Measurements from ENCODE around the gene TRIM67. TPM values are rescaled to one million over a fixed set of nuclear protein-coding genes. Genes with fewer than 3 reads are reported as not detected.

The TRIM67 gene
- total RNA-seq, 1 experiment from 2014 or later: not detected

GRCh38 chr1:231165371-231165770, 3.5 kb downstream of the TRIM67 start (continued):
- no peak for TF ChIP-seq CTCF (IDR thresholded peaks at IDR 0.05)

- no peak for DNase-seq (ENCODE audit: low spot score)
- H3K27me3 Mint-ChIP-seq (ENCODE audit: low read depth): peaks cover 63% of the 10 kb centered on the region
- no peak for ATAC-seq
- 0 out of 2 replicates have a peak, but pooled peaks cover 2% of the 10 kb centered on the region for H3K4me1 Mint-ChIP-seq
- no peak overlapping the region for H3K27ac Mint-ChIP-seq
- no peaks in the 10 kb centered on the region for H3K9me3 Mint-ChIP-seq
- ChIA-PET POLR2A (no interaction called here), CTCF (no interaction called here)
- no peak for TF ChIP-seq ZNF232 (CRISPR knock-in tag; IDR thresholded peaks at IDR 0.05)
- TF ChIP-seq JUN (CRISPR knock-in tag; IDR thresholded peaks at IDR 0.05): no peak
- no peak for TF ChIP-seq NFATC4 (CRISPR knock-in tag; IDR thresholded peaks at IDR 0.05)
- TF ChIP-seq ZNF416 (CRISPR knock-in tag; IDR thresholded peaks at IDR 0.05): no peak
- no peak for TF ChIP-seq ZNF219 (CRISPR knock-in tag; IDR thresholded peaks at IDR 0.05; ENCODE audit: borderline replicate concordance)
- TF ChIP-seq ZNF121 (CRISPR knock-in tag; IDR thresholded peaks at IDR 0.05): no peak
- no peak for TF ChIP-seq ZBTB43 (CRISPR knock-in tag; IDR thresholded peaks at IDR 0.05)
- no peak for TF ChIP-seq NR1H2 (CRISPR knock-in tag; IDR thresholded peaks at IDR 0.05)
- TF ChIP-seq MAX (CRISPR knock-in tag; IDR thresholded peaks at IDR 0.05): no peak
- no peak for TF ChIP-seq EMX1 (CRISPR knock-in tag; IDR thresholded peaks at IDR 0.05)
- no peak for TF ChIP-seq PRDM15 (CRISPR knock-in tag; IDR thresholded peaks at IDR 0.05)
- no peak for TF ChIP-seq ELF4 (CRISPR knock-in tag; IDR thresholded peaks at IDR 0.05; ENCODE audit: low read depth)
- no peak for TF ChIP-seq JAZF1 (CRISPR knock-in tag; IDR thresholded peaks at IDR 0.05)
- no peak for TF ChIP-seq ZNF671 (CRISPR knock-in tag; IDR thresholded peaks at IDR 0.05)
- H3K4me3 Mint-ChIP-seq: no peak overlapping the region
- H3K36me3 Mint-ChIP-seq: no peaks in the 10 kb centered on the region
Measured at GRCh38 chr1:231166398-231166797, 4.5 kb downstream of the TRIM67 start.

GRCh38 chr1:231170875-231171274, 9.0 kb downstream of the TRIM67 start:
- 0 out of 2 replicates have a peak, but pooled peaks cover 2% of the 10 kb centered on the region for H3K4me1 Mint-ChIP-seq
- ATAC-seq: peak; percentile 91
- H3K36me3 Mint-ChIP-seq: no peaks in the 10 kb centered on the region
- no peak overlapping the region for H3K4me3 Mint-ChIP-seq
- POLR2A ChIA-PET: no interaction called here
- H3K27me3 Mint-ChIP-seq (ENCODE audit: low read depth): peaks cover 45% of the 10 kb centered on the region
- no peak overlapping the region for H3K27ac Mint-ChIP-seq
- CTCF ChIA-PET: interaction anchor here (0.6 to 1.9 kb wide), 18 partner anchors 9 to 529 kb away, joined by 3 to 17 read pairs (median 4); partner anchors contain the start of gene TRIM67
- no peaks in the 10 kb centered on the region for H3K9me3 Mint-ChIP-seq
- no peak for DNase-seq (ENCODE audit: low spot score)
- TF ChIP-seq PREB (CRISPR knock-in tag; IDR thresholded peaks at IDR 0.05; ENCODE audit: borderline replicate concordance): no peak
- no peak for TF ChIP-seq ZMAT4 (CRISPR knock-in tag; IDR thresholded peaks at IDR 0.05)
- no peak for TF ChIP-seq ATF1 (CRISPR knock-in tag; IDR thresholded peaks at IDR 0.05)
- TF ChIP-seq NFE2L1 (CRISPR knock-in tag; IDR thresholded peaks at IDR 0.05): no peak
- no peak for TF ChIP-seq ZNF416 (CRISPR knock-in tag; IDR thresholded peaks at IDR 0.05)
- no peak for TF ChIP-seq MLX (CRISPR knock-in tag; IDR thresholded peaks at IDR 0.05)
- TF ChIP-seq CBFB (CRISPR knock-in tag; IDR thresholded peaks at IDR 0.05; ENCODE audit: low read depth): no peak
- no peak for TF ChIP-seq GRHL2 (CRISPR knock-in tag; IDR thresholded peaks at IDR 0.05; ENCODE audit: insufficient replicate concordance, severe bottlenecking)
- no peak for TF ChIP-seq ZNF121 (CRISPR knock-in tag; IDR thresholded peaks at IDR 0.05)
- TF ChIP-seq ATF2 (CRISPR knock-in tag; IDR thresholded peaks at IDR 0.05; ENCODE audit: borderline replicate concordance, low read depth): no peak
- no peak for TF ChIP-seq ESRRA (CRISPR knock-in tag; IDR thresholded peaks at IDR 0.05; ENCODE audit: borderline replicate concordance)
- TF ChIP-seq ZNF232 (CRISPR knock-in tag; IDR thresholded peaks at IDR 0.05): no peak
- no peak for TF ChIP-seq FOXJ3 (CRISPR knock-in tag; IDR thresholded peaks at IDR 0.05; ENCODE audit: borderline replicate concordance)
